Brain microvascular endothelial cell (primary cell): ENCODE results near the gene MYO15A.
A peak's percentile ranks its signal among the peaks of the same experiment; 100 is the strongest.

Source experiments
- DNase-seq: peaks from one replicate; pipeline ENCODE4 v3.0.0-alpha.2; 2020
- H3K27ac ChIP-seq: fragments of 250-450 bp; sonication (Bioruptor Pico); 2 replicates; pipeline ENCODE4 v1.5.1; 2020; ENCODE audit warnings: mild to moderate bottlenecking, moderate library complexity
- H3K27me3 ChIP-seq: fragments of 250-450 bp; sonication (Bioruptor Pico); replicated peaks from 2 replicates; pipeline ENCODE4 v1.5.1; 2020; ENCODE audit warnings: mild to moderate bottlenecking
- H3K36me3 ChIP-seq: fragments of 250-450 bp; sonication (Bioruptor Pico); replicated peaks from 2 replicates; pipeline ENCODE4 v1.5.1; 2020; ENCODE audit warnings: mild to moderate bottlenecking
- H3K4me3 ChIP-seq: 2 replicates; pipeline ENCODE4 v1.5.1; 2011; ENCODE audit warnings: low read depth, mild to moderate bottlenecking, control low read depth, low read length, moderate library complexity
- in situ Hi-C: cut with HindIII; loops from 2 replicates; pipeline ENCODE4 v1.10.0; 2017; ENCODE audit warnings: low sequenced_read_pairs, low pct_ligation_motif_present
- TF ChIP-seq, protein P1 (sequence below): IDR thresholded peaks from 2 replicates; pipeline ENCODE4 v1.5.1; 2011; ENCODE audit warnings: low read depth, mild to moderate bottlenecking, moderate library complexity, low read length, control low read depth, inconsistent platforms; ENCODE audit errors: missing control alignments

Gene MYO15A

DNA sequence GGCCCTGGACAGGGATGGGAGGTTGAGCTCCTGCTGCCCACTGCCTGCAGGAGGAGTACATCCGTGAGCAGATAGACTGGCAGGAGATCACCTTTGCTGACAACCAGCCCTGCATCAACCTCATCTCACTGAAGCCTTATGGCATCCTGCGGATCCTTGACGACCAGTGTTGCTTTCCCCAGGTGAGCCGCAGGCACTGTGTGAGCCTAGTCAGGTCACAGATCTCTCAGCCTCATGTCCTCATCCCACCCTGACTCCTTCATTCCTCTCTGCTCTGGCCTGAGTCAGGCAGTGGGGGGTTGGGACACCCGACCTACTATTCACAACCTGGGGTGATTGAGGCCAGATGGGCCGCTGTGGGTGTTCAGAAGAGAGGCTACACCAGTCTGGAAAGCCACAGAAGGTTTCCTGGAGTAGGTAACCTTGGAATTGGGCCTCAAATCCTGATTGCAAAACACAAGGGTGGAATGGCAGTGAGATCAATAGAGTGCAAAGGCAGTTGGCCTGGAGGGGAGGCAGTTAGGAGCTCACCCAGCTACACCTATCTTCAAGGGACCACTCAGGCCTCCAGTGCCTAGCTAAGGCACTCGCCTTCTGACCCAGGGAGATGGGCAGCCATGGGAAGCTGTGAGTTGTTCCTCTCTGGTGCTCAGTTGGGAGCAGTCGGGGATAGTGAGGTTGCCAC, 29.7 kb downstream of the MYO15A start:
- in situ Hi-C loops, result no loop called here
- Histone ChIP-seq H3K27me3 (no peaks in the 10 kb centered on the region), H3K27ac (no peak overlapping the region), H3K36me3 (no peaks in the 10 kb centered on the region), H3K4me3 (no peak overlapping the region)
- TF ChIP-seq, protein P1, sequence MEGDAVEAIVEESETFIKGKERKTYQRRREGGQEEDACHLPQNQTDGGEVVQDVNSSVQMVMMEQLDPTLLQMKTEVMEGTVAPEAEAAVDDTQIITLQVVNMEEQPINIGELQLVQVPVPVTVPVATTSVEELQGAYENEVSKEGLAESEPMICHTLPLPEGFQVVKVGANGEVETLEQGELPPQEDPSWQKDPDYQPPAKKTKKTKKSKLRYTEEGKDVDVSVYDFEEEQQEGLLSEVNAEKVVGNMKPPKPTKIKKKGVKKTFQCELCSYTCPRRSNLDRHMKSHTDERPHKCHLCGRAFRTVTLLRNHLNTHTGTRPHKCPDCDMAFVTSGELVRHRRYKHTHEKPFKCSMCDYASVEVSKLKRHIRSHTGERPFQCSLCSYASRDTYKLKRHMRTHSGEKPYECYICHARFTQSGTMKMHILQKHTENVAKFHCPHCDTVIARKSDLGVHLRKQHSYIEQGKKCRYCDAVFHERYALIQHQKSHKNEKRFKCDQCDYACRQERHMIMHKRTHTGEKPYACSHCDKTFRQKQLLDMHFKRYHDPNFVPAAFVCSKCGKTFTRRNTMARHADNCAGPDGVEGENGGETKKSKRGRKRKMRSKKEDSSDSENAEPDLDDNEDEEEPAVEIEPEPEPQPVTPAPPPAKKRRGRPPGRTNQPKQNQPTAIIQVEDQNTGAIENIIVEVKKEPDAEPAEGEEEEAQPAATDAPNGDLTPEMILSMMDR, result no peak
- no peak for DNase-seq

DNA sequence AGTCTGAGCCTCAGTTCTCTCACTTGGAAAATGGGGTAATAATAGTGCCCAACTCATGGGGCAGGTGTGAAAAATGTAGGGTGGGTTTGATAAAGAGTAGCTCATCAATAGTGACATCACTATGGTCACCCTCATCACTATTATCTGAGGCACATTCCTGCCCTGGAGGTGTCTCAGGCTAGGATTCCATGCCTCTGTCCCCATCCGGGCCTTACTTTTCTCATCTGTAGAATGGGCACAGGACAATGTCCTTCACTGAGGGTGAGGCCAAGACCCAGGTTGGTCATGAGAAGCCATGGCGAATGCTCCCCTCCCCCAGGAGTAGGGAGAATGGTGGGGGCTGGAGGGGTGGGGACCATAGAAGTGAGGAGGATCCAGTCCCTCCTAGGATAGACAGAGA, 30.5 kb downstream of the MYO15A start:
- no peak for DNase-seq
- in situ Hi-C loops, result no loop called here
- no peak overlapping the region for H3K27ac ChIP-seq
- TF ChIP-seq, protein P1, result no peak
- H3K36me3 ChIP-seq, result no peaks in the 10 kb centered on the region
- no peak overlapping the region for H3K4me3 ChIP-seq
- H3K27me3 ChIP-seq, result no peaks in the 10 kb centered on the region

DNA sequence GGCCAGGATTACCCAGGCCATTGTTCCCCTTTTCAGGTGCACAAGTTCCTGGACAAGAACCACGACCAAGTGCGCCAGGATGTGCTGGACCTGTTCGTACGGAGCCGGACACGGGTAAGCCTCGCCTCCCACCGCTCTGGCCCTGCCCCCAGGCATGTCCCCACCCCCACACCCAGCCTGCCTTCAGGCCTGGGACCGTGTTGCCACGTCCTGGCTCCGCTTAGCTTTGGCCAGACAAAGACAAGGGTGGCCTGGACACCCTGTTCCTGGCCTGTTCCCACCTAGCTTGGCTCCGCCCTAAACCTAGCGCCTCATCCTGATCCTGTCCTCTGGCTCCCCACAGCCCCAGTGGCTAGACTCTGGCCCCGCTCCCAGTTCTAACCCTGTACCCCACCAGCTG, 30.9 kb downstream of the MYO15A start:
- in situ Hi-C loops, result no loop called here
- DNase-seq, result no peak
- TF ChIP-seq, protein P1, result no peak
- H3K36me3 ChIP-seq, result no peaks in the 10 kb centered on the region
- no peak overlapping the region for H3K4me3 ChIP-seq
- H3K27me3 ChIP-seq, result no peaks in the 10 kb centered on the region
- no peak overlapping the region for H3K27ac ChIP-seq

DNA sequence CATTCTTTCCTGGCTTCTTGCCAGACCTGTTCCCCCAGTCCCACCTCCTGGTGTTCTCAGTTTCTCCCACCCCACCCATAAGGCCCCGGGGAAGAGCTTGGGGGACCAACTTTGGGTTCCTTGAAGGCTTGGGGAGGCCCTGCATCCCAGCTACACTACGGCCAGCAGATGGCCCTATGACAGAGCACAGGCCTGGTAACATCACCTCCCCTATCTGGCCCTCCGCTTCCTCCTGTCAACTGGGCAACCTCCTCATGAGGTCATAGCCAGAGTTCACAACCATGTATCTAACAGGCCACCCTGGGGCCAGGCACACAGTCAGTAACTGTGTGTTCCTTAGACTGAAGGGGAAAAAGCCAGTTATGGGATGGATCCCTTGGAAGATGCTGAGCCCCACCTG, 31.4 kb downstream of the MYO15A start:
- TF ChIP-seq, protein P1, result peak; percentile 57
- Histone ChIP-seq H3K4me3 (no peak overlapping the region), H3K27ac (no peak overlapping the region), H3K36me3 (no peaks in the 10 kb centered on the region), H3K27me3 (no peaks in the 10 kb centered on the region)
- no peak for DNase-seq
- in situ Hi-C loops, result no loop called here

DNA sequence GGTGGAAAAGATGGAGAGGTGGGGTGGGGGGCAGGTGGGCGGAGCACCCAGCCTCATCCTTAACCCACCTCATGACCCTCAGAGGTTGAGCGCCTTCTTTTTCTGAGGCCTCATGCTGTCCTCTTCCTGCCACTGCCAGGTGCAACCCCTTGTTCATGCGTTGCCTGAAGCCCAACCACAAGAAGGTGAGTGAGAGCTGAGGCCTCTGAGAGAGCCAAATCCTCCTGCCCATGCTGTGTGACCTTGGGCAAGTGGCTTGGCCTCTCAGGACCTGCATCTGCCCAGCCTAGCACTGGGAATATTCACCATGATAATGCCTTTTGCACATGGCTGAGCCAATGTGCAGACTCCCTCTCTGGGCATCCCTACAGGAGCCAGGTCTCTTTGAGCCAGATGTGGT, 32.1 kb downstream of the MYO15A start:
- Histone ChIP-seq H3K27me3 (no peaks in the 10 kb centered on the region), H3K4me3 (no peak overlapping the region), H3K36me3 (no peaks in the 10 kb centered on the region), H3K27ac (no peak overlapping the region)
- TF ChIP-seq, protein P1, result no peak
- in situ Hi-C loops, result no loop called here
- DNase-seq, result no peak
